HG03103 (cell line): Measurements from ENCODE around the gene FZD7.

Source experiments
- ATAC-seq: cut with Tn5 transposase; IDR thresholded peaks from one replicate; pipeline ENCODE4 v1.9.1; 2021; ENCODE audit warnings: low read depth; ENCODE audit not compliant: unreplicated experiment

FZD7 gene

GRCh38 chr2:202033317-202034248, at the start of gene FZD7:
Gene FZD7, plus strand, starts transcription at chr2:202033855. Its CDS starts 793 bp downstream, at chr2:202034648.
- peak; percentile 62 for ATAC-seq

GRCh38 chr2:201984333-201984732, 49.3 kb upstream of the FZD7 start:
- ATAC-seq = no peak

GRCh38 chr2:201984800-201985525, 48.7 kb upstream of the FZD7 start:
- ATAC-seq = no peak

GRCh38 chr2:201985728-201986462, 47.8 kb upstream of the FZD7 start:
- ATAC-seq = no peak

- no peak for ATAC-seq
Observed at GRCh38 chr2:201986463-201986735, 47.3 kb upstream of the FZD7 start.

GRCh38 chr2:201987426-201987825, 46.2 kb upstream of the FZD7 start:
- ATAC-seq = no peak

- no peak for ATAC-seq
Observed at GRCh38 chr2:201990069-201990468, 43.6 kb upstream of the FZD7 start.

- ATAC-seq = no peak
Observed at GRCh38 chr2:201992960-201993359, 40.7 kb upstream of the FZD7 start.

GRCh38 chr2:201994973-201995638, 38.5 kb upstream of the FZD7 start:
- ATAC-seq = no peak

GRCh38 chr2:201996006-201996405, 37.6 kb upstream of the FZD7 start:
- no peak for ATAC-seq

GRCh38 chr2:201996679-201997314, 36.9 kb upstream of the FZD7 start:
- no peak for ATAC-seq

GRCh38 chr2:201999279-201999678, 34.4 kb upstream of the FZD7 start:
- no peak for ATAC-seq

- no peak for ATAC-seq
Observed at GRCh38 chr2:202001826-202002225, 31.8 kb upstream of the FZD7 start.

GRCh38 chr2:202002381-202002780, 31.3 kb upstream of the FZD7 start:
- no peak for ATAC-seq

GRCh38 chr2:202005272-202005887, 28.3 kb upstream of the FZD7 start:
- ATAC-seq = no peak

GRCh38 chr2:202006301-202006700, 27.4 kb upstream of the FZD7 start:
- no peak for ATAC-seq

- no peak for ATAC-seq
Observed at GRCh38 chr2:202007015-202007982, 26.4 kb upstream of the FZD7 start.

- ATAC-seq = no peak
Observed at GRCh38 chr2:202007983-202008354, 25.7 kb upstream of the FZD7 start.

GRCh38 chr2:202009019-202009481, 24.6 kb upstream of the FZD7 start:
- no peak for ATAC-seq
